ENCODE data around the gene IL31RA.
"Not testable (repeated sequence)": the region's sequence is repeated elsewhere in the genome, so short reads cannot be mapped to it uniquely, and the experiment has no call there.

The IL31RA gene

GRCh38 chr5:55926476-55926875 is 75.3 kb downstream of the IL31RA start:
- DNase-seq (ENCODE audit: low read depth) = no peak

DNA sequence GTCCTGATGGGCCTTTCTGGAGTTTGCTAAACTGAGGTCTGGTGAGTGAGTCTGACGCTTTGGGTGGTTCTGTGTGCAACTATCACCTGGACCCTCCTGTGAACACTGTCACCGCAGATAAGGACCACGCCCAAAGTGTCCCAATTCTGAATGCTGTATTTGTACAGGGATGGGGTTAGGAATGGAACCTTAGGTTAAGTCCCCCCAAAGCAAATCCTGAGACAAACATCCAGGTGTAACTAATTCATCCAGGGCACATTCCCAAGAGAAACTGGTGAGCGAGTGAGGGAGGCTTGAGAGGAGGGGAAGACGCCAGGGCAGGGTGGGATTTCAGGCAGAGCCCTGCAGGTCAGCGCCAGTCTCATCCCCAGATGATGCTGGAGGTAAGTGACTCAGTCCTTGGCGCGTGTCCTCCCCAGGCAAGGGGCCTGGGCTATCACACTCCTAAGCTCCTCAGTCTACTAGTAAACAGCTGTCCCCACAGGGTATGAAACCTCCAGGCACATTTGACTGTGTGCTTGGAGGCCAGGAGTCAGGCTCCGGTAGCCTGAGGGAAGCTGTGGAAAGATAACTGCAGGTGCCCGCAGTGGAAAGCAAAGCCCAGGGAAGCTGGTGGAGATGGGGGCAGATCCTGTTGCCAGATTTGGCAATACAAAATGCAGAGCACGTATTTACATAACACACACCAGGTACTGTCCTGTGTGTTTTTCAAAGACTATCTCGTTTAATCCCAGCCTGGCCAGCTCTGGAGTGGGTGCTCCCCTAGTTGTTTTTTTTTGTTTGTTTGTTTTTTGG is 76.9 kb downstream of the IL31RA start:
- no peak for DNase-seq (ENCODE audit: low read depth)

DNA sequence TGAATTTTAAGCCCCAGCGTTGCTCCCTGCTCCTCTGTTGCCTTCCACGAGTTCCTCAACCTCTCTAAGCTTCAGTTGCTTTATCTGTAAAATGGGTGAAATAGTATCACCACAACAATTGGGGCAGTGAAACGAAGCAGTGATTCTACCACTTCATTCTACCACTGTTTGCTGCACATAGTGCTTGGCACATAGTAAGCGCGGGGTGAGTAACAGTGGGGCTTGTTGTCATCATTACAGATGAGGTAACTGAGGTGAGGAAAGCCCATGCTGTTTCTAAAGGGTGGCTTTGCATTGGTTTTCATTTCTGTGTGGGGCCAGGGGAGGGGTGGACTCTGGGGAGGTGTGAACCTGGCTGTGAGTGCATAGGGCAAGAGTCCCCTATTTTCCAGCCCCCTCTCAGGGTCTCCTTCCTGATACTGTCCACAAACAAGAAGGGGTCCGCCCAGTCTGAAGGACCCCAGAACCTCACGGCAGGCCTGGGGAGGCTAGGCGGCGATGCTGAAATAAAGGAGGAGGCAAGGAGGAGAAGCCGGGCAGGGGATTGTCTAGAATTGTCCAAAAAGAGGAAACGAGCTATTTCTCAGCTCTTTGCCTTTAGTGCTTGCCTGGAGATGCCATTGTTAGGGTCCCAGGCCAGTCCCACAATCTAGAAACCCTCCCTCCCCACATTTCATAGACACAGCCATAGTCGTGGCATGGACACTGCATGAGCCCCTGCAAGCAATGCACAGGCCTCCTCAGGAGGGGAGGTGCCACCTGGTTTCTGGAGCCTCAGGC is 78.1 kb downstream of the IL31RA start:
- DNase-seq (ENCODE audit: low read depth) = no peak

DNA sequence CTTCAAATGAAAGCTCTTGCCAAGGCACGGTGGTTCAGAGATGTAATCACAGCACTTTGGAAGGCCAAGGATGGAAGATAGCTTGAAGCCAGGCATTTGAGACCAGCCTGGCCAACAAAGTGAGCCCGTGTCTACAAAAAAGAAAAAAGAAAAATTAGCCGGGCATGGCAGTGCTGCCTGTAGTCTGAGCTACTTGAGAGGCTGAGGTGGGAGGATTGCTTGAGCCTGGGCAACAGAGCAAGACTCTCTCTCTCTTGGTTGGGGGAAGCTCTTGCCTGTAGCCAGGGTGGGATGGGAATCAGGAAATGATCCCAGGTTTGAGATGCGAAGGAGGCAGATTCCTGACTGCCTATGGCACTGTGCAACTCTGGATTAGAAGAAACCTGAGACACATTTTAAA is 81.5 kb downstream of the IL31RA start:
- DNase-seq (ENCODE audit: low read depth) = no peak

DNA sequence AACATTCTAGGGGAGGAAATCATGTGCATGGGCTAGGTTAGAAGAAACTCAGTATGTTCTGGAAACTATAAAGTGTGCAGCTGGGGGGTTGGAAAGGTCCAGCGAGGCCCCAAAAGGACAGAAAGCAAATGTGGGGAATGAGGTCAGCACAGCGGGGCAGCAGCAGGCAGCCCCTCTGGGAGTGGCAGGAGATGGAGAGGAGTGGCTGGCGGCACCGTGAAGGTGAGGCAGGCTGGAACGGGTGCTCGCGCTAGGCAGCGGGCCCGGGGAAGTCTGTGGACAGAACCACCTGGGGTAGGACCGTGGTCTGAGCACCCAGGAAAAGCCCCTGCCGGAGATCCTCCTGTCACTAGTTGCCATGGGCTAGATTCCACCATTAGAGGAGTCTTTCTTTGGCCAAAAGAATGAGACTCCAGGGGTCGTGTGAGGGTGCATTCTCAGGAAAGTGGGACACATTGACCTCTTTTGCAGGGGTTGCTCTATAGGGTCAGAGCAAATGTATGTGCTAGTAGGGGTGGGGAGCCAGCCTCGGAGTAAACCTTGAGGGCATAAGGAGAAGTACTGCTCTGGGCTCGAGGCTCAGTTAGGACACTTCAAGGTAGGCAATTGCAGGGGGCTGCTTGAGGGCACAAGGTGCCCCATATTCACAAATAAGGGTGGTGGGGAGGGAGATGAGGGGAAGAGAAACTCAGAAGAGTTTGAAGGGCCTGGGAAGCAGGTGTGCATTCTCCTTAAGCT is 82.4 kb downstream of the IL31RA start:
- DNase-seq (ENCODE audit: low read depth) = no peak

DNA sequence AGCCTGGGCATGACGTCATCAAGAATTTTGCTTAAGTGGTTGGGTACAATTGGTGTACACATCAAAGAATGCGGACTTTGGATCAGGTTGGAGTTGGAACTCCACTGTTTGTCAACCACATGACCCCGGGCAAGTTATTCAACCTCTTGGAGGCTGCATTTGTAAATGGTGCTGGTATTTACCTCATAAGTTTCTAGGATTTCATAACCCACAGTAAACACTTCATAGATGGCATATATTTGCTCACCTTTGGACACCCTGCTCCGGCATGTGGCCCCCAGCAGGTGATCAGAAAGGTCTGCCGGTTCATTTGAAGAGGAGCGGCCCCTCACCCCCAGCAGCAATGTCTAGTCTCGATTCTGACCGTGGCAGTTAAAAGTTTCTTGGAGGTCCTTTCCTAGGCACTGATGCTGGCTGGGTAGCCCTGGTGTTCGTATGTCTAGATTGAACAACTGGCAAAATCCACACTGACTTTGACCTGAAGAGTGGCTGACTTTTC is 83.0 kb downstream of the IL31RA start:
- DNase-seq (ENCODE audit: low read depth) = no peak

DNA sequence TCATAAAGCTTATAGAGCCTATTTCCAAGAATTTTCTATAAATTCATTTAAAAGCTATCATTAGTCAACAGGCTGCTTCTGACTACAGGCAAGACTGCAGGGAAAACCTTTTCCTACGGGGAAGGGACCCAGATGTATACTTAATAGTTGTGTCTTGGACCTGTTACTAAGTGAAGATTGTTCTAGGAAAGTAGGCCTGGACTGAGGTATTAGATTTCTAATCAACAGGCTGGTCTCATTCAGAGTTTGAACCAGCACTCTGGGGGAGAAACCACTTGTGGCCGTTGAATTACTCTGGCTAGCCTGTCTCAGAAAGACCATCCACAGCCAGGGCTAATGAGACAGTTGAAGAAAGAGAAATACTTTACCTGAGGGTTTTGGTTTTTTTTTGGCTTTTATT is 83.6 kb downstream of the IL31RA start:
- DNase-seq (ENCODE audit: low read depth) = no peak

GRCh38 chr5:55935371-55935770 is 84.2 kb downstream of the IL31RA start:
- DNase-seq (ENCODE audit: low read depth) = no peak

DNA sequence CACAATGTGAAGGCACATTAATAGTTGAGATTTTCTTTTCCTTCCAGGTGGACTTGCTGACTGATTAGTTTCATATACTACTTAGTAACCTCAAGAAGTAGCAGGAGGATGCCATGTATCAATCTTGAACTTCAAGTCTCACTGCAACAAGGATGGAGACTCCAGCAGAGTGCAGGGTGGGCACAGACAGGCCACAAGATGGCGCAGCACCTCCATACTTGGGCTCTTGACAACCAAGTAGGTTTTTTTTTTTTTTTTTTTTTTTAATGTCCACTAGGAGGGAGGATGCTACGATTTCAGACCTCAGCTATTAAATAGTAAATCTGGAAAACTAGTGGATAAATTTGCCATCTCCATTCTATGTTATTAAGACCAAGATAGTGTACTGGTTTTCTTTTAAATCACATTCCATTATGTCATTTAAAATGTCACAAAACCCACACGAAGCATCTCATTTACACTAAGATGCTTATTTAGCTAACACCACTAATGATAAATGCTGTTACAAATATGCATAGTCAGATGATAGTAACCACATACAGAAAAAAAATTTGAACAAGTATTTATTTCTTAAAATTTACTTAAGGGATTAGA is 85.0 kb downstream of the IL31RA start:
- DNase-seq (ENCODE audit: low read depth) = peak; percentile 44

DNA sequence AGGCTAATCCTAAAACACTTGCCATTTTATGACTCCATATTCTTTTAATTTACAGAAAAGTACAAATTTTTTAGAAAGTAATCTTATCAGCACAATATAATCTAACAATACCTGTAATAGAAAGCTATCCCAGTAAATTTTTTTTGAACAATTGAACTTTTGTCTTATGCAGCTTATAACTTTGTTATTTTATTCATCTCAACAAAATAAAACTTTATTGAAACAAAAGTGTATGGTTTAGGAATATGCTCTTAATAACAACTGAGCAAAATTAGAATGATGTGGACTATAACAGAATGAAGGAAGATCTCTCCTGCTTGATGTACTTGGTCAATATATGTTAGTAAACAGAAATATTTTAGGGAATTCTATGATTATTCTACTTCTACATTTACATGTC is 86.4 kb downstream of the IL31RA start:
- DNase-seq (ENCODE audit: low read depth) = not testable (repeated sequence)

GRCh38 chr5:55941154-55941553 is 90.0 kb downstream of the IL31RA start:
- DNase-seq (ENCODE audit: low read depth) = not testable (repeated sequence)

DNA sequence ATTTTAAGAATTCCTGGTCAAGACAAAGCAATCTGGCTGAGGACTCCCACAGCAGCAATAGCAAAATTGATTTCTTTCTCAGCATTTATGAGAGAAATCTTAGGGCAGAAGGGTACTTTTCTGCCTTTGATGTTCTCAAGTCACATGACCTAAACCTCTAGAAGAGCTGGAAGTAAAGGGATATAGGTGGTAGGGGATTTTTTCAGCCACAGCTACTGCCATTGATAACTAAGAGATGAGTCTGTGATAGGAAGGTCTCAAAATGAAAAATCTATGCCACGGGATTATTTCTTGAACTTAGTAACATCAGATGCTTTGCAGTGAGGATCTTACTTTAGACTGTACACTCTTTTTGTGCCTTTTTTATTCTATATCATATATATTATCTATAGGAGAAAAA is 108.1 kb downstream of the IL31RA start:
- DNase-seq (ENCODE audit: low read depth) = no peak

- DNase-seq (ENCODE audit: low read depth) = no peak
These were observed 109.6 kb downstream of the IL31RA start for GRCh38 chr5:55960779-55961178.

- no peak for DNase-seq (ENCODE audit: low read depth)
These were observed 114.4 kb downstream of the IL31RA start for GRCh38 chr5:55965525-55965924.

DNA sequence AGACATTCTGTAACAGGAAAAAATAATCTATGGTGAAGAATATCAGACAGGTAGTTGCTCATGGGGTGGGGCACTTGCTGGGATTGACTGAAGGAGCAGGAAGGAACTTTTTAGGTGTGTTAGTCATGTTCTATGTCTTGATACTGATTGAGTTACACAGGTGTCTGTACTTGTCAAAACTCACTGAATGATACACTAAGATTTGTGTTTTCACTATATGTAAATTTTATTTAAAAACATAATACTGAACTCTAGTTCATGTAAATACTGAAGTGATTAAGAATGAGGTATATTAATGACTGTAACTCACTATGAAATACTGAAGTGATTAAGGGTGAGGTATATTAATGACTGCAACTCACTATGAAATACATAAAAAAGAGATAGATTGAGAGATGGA is 115.1 kb downstream of the IL31RA start:
- DNase-seq (ENCODE audit: low read depth) = no peak

DNA sequence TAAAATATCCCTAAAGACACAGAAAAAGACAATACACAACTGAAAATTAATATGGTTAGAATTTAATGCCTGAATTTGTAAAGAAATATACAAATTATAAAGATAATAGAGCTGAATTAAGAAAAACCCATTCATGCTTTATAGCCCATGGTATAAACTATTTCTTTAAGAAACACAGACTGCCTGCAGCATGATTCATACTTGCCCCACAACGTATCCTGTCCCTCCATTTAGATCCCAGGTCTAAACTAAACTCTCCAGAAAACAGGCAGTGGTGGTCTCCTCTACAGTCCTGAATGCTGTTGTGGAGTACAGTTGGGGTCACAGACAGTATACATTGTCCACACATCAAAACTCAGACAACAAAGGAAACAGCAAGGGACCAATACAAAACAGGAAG is 118.8 kb downstream of the IL31RA start:
- DNase-seq (ENCODE audit: low read depth) = no peak
